K562 (cell line): Measurements from ENCODE around the gene SMC5. TPM values are rescaled to one million over a fixed set of nuclear protein-coding genes. Genes with fewer than 3 reads are reported as not detected.

ENCODE experiments used
- ATAC-seq: fragments of 200-7000 bp; cut with Tn5 transposase; 3 replicates; pipeline ENCODE4 v1.9.1; 2020; ENCODE audit warnings: moderate library complexity
- BruUV-seq: library from RNA; stranded (reverse); fragments of 400-500 nt; replicated peaks from 2 replicates; lab custom pipeline; 2021; lab: Mats Ljungman, UMichigan
- CTCF ChIA-PET: fragments of 300-600 bp; formaldehyde crosslinking; extraction: SDS; loops from one replicate; lab custom pipeline; 2021; ENCODE audit warnings: low intra/inter-chr PET ratio; lab: Yijun Ruan, JAX
- POLR2A ChIA-PET: fragments of 300-600, 350-650 bp; sonication (Branson Sonifier 250); formaldehyde crosslinking; extraction: SDS; loops from one replicate; lab custom pipeline; 2021; ENCODE audit warnings: antibody characterized with exemption, inconsistent platforms; lab: Yijun Ruan, JAX
- DNase-seq, 4 experiments: peaks; one replicate each; pipeline versions ENCODE4 v3.0.0 to v3.0.0-alpha.2; 2011 to 2018; ENCODE audit warnings: low spot score in 3 of 4, mixed read lengths in 3 of 4; ENCODE audit errors: extremely low read depth in 1 of 4
- FAIRE-seq: peaks from 2 replicates; lab custom pipeline; 2011; peaks lifted over from hg19 to GRCh38; lab: Jason Lieb, UNC
- H2AFZ ChIP-seq: 2 replicates; pipeline ENCODE4 v1.6.0; 2011; ENCODE audit warnings: low read depth, low read length, control low read depth, inconsistent platforms
- H3K27ac ChIP-seq: fragments of 200-600 bp; 3 replicates; pipeline ENCODE4 v1.8.0; 2011; ENCODE audit warnings: low read depth, mild to moderate bottlenecking, control low read depth, inconsistent platforms, low read length, moderate library complexity, mixed read lengths; ENCODE audit errors: extremely low read depth
- H3K27me3 ChIP-seq, 2 experiments: fragments of 300-600 bp in 1 of 2; 2 replicates in 1 of 2; 3 replicates in 1 of 2; pipeline versions ENCODE4 v1.6.0 to v1.8.0; 2011; ENCODE audit warnings: inconsistent platforms in 2 of 2, low read length in 2 of 2, mild to moderate bottlenecking in 1 of 2, mixed read lengths in 1 of 2, moderate library complexity in 1 of 2; ENCODE audit not compliant: control insufficient read depth in 2 of 2, insufficient read depth in 2 of 2
- H3K36me3 ChIP-seq: fragments of 300-600 bp; 3 replicates; pipeline ENCODE4 v1.8.0; 2011; ENCODE audit warnings: mild to moderate bottlenecking, low read length, inconsistent platforms; ENCODE audit not compliant: control insufficient read depth, insufficient read depth
- H3K4me1 ChIP-seq, 2 experiments: fragments of 200-600 bp in 1 of 2; replicated peaks in 1 of 2; 2 replicates in 1 of 2; 3 replicates in 1 of 2; pipeline versions ENCODE4 v1.5.1 to v1.8.0; 2011; ENCODE audit warnings: inconsistent platforms in 2 of 2, low read length in 2 of 2, mild to moderate bottlenecking in 1 of 2, mixed read lengths in 1 of 2, moderate library complexity in 1 of 2; ENCODE audit not compliant: control insufficient read depth in 2 of 2, insufficient read depth in 2 of 2
- H3K4me2 ChIP-seq: 2 replicates; pipeline ENCODE4 v1.6.1; 2011; ENCODE audit warnings: low read length, control low read depth, inconsistent platforms, mixed read lengths; ENCODE audit not compliant: insufficient read depth
- H3K4me3 ChIP-seq: fragments of 200-600 bp; sonication (generic), shearing (Covaris generic); 2 replicates; pipeline ENCODE4 v1.5.1; 2016; ENCODE audit warnings: control low read depth, inconsistent platforms
- H3K79me2 ChIP-seq: fragments of 200-600 bp; 3 replicates; pipeline ENCODE4 v1.8.0; 2011; ENCODE audit warnings: low read length, inconsistent platforms; ENCODE audit not compliant: control insufficient read depth, insufficient read depth
- H3K9ac ChIP-seq, 2 experiments: 2 replicates each; pipeline versions ENCODE4 v1.6.0 to v1.6.1; 2011; ENCODE audit warnings: low read depth in 2 of 2, low read length in 2 of 2, control low read depth in 1 of 2, inconsistent platforms in 1 of 2, mild to moderate bottlenecking in 1 of 2, mixed read lengths in 1 of 2; ENCODE audit not compliant: insufficient read depth in 1 of 2
- H3K9me1 ChIP-seq: one replicate; pipeline ENCODE4 v1.6.0; 2011; ENCODE audit warnings: inconsistent platforms, mild to moderate bottlenecking, low read length, moderate library complexity; ENCODE audit not compliant: control insufficient read depth, insufficient read depth
- H3K9me3 ChIP-seq: replicated peaks from 2 replicates; pipeline ENCODE4 v1.5.1; 2011; ENCODE audit warnings: low read depth, low read length, inconsistent platforms; ENCODE audit not compliant: control insufficient read depth, insufficient read depth
- H4K20me1 ChIP-seq: replicated peaks from 2 replicates; pipeline ENCODE4 v1.6.1; 2011; ENCODE audit warnings: low read length, inconsistent platforms, mixed read lengths; ENCODE audit not compliant: control insufficient read depth, insufficient read depth
- ATF2 ChIP-seq: sonication (generic); formaldehyde crosslinking; IDR thresholded peaks from 2 replicates; pipeline ENCODE4 v1.8.1; 2022; ENCODE audit warnings: missing genetic modification reagents
- BCL6 ChIP-seq: fragments of 250-450 bp; sonication (Bioruptor Pico); IDR thresholded peaks from 2 replicates; pipeline ENCODE4 v1.4.0; 2020
- ELF1 ChIP-seq: fragments of 200-800 bp; sonication (Bioruptor generic); IDR thresholded peaks from 2 replicates; pipeline ENCODE4 v1.6.1; 2016; ENCODE audit warnings: missing genetic modification characterization, missing compliant biosample characterization
- EWSR1 ChIP-seq: fragments of 450-650 bp; IDR thresholded peaks from 2 replicates; pipeline ENCODE4 v1.6.1; 2018; ENCODE audit warnings: borderline replicate concordance, mild to moderate bottlenecking, low read depth, moderate library complexity; ENCODE audit not compliant: partially characterized antibody
- EZH2 ChIP-seq: IDR thresholded peaks from 2 replicates; pipeline ENCODE4 v1.6.1; 2012; ENCODE audit warnings: low read depth, mild to moderate bottlenecking, inconsistent platforms, low read length, borderline replicate concordance
- KLF16 ChIP-seq: IDR thresholded peaks from 2 replicates; pipeline ENCODE4 v1.6.1; 2016; ENCODE audit warnings: antibody characterized with exemption
- NONO ChIP-seq, 2 experiments: fragments of 200-400 bp in 1 of 2; fragments of 450-650 bp in 1 of 2; formaldehyde crosslinking in 1 of 2; IDR thresholded peaks; 2 replicates each; pipeline ENCODE4 v1.6.1; 2017; ENCODE audit warnings: low read depth in 2 of 2, mild to moderate bottlenecking in 2 of 2, moderate library complexity in 2 of 2, low read length in 1 of 2
- PHF8 ChIP-seq: fragments of 200-600 bp; sonication (generic); IDR thresholded peaks from 2 replicates; pipeline ENCODE4 v1.6.1; 2012; ENCODE audit warnings: mixed run types, mild to moderate bottlenecking, inconsistent platforms, low read length, moderate library complexity, borderline replicate concordance
- RNF2 ChIP-seq: sonication (generic); IDR thresholded peaks from 2 replicates; pipeline ENCODE4 v1.6.1; 2016
- RREB1 ChIP-seq: fragments of 250-450 bp; sonication (Bioruptor Pico); IDR thresholded peaks from 2 replicates; pipeline ENCODE4 v1.4.0; 2020
- TCF15 ChIP-seq: fragments of 250-450 bp; sonication (Bioruptor Pico); IDR thresholded peaks from 2 replicates; pipeline ENCODE4 v1.8.0; 2022; ENCODE audit warnings: moderate library complexity, mild to moderate bottlenecking, inconsistent platforms
- ZBTB33 ChIP-seq: sonication (generic); formaldehyde crosslinking; IDR thresholded peaks from 2 replicates; pipeline ENCODE4 v1.8.1; 2023; ENCODE audit warnings: mild to moderate bottlenecking, missing genetic modification reagents
- ZC3H8 ChIP-seq: fragments of 450-650 bp; IDR thresholded peaks from 2 replicates; pipeline ENCODE4 v1.6.1; 2017
- ZNF175 ChIP-seq: fragments of 200-800 bp; sonication (Bioruptor generic); IDR thresholded peaks from 2 replicates; pipeline ENCODE4 v1.6.1; 2016; ENCODE audit warnings: low read depth, mild to moderate bottlenecking, missing genetic modification characterization, missing compliant biosample characterization
- ZNF3 ChIP-seq: fragments of 250-450 bp; sonication (Bioruptor Pico); IDR thresholded peaks from 2 replicates; pipeline ENCODE4 v1.5.0; 2021; ENCODE audit warnings: mild to moderate bottlenecking, moderate library complexity
- WGBS: fragments of 100-300 bp; shearing (Covaris generic); methylation state at CpG from one replicate; pipeline ENCODE4 v1.1.6; 2016; ENCODE audit warnings: low coverage, mixed read lengths; ENCODE audit not compliant: insufficient coverage; ENCODE audit errors: missing lambda C conversion rate; 5-methylcytosine and 5-hydroxymethylcytosine counted together
- in situ Hi-C: fragments of 300-500 bp; cut with MboI; formaldehyde crosslinking; loops from 4 replicates; pipeline ENCODE4 v1.15.0; 2018; ENCODE audit warnings: inconsistent platforms, mixed read lengths
- intact Hi-C: fragments of 100-400 bp; cut with micrococcal nuclease; formaldehyde crosslinking; loops from 2 replicates; pipeline ENCODE4 v1.14.2; 2022
- polyA plus RNA-seq, 8 experiments: library from polyadenylated mRNA; depleted of rRNA in 4 of 8; stranded (reverse) in 5 of 8; unstranded in 3 of 8; fragments of >200 nt; fragmentation: Nextera tagmentation in 2 of 8; fragmentation: Illumina TruSeq in 1 of 8; extraction: Ambion mirVana in 2 of 8; extraction: Trizol in 1 of 8; gene quantifications; 2 replicates each; pipeline versions ENCODE4 v1.2.1 to v1.2.3, GENCODE V29; 2011 to 2014; ENCODE audit warnings: inconsistent platforms in 1 of 8, missing spikeins in 1 of 8
- total RNA-seq, 7 experiments: library from RNA; depleted of rRNA in 6 of 7; stranded (reverse); fragments of >200 nt in 6 of 7; fragmentation: Illumina TruSeq in 2 of 7; extraction: Trizol in 2 of 7; gene quantifications; 2 replicates each; pipeline versions ENCODE4 v1.2.1 to v1.2.3, GENCODE V29; 2011 to 2021; ENCODE audit warnings: low replicate concordance in 1 of 7

Gene SMC5
- total and polyA plus RNA-seq, 9 of the 15 experiments (the other 6 are each of a cell fraction or from before 2014, with no cell fraction given), result 3.5 to 43.2 (median 21.4) TPM

GRCh38 chr9:70262948-70263347 lies 4.2 kb downstream of the SMC5 start:
- POLR2A ChIA-PET, result no interaction called here
- no peak for TF ChIP-seq RNF2
- TF ChIP-seq KLF16, result no peak
- no peak for TF ChIP-seq ELF1 (tag)
- no peak for TF ChIP-seq ATF2 (CRISPR knock-in tag)
- no peak for TF ChIP-seq ZNF175
- no peak for TF ChIP-seq ZBTB33 (CRISPR knock-in tag)
- no peak for TF ChIP-seq NONO (IDR thresholded peaks at IDR 0.05; ENCODE audit: low read depth in 2 of 2, low read length in 1 of 2)
- no peak for TF ChIP-seq EZH2
- TF ChIP-seq RREB1, result no peak
- TF ChIP-seq EWSR1, result no peak
- TF ChIP-seq ZNF3, result no peak
- no peak for TF ChIP-seq BCL6 (CRISPR knock-in tag)
- no peak for TF ChIP-seq TCF15 (CRISPR knock-in tag)
- no peak for TF ChIP-seq PHF8
- TF ChIP-seq ZC3H8, result no peak

More at GRCh38 chr9:70262948-70263347, 4.2 kb downstream of the SMC5 start:
- Histone ChIP-seq H3K4me1 (peaks cover 14 to 18% of the 10 kb centered on the region in 2 experiments; a peak in 4 of 5 replicates), H3K79me2 (peaks cover 59% of the 10 kb centered on the region), H4K20me1 (peaks cover 6% of the 10 kb centered on the region), H3K9me1 (no peaks in the 10 kb centered on the region), H3K4me2 (no peak overlapping the region), H3K4me3 (no peak overlapping the region), H3K27me3 (no peaks in the 10 kb centered on the region), H3K36me3 (peaks cover 70% of the 10 kb centered on the region), H3K9ac (no peak overlapping the region), H3K27ac (no peak overlapping the region), H2AFZ (no peak overlapping the region), H3K9me3 (no peaks in the 10 kb centered on the region)
- DNase-seq (no peak), ATAC-seq (no peak), FAIRE-seq (no peak)
- intact Hi-C loops, result no loop called here
- CTCF ChIA-PET, result no interaction called here
- in situ Hi-C loops, result no loop called here
- 72% methylated on average over 6 of the region's 6 CpGs for WGBS
- no TSS peak for BruUV-seq
